GM12878 (cell line): ENCODE measurements around the gene BNC2. TPM values are rescaled to one million over a fixed set of nuclear protein-coding genes. Genes with fewer than 3 reads are reported as not detected.

Experiments
- BCLAF1 ChIP-seq: fragments of 450-650 bp; IDR thresholded peaks from 2 replicates; pipeline ENCODE4 v1.6.1; 2017; ENCODE audit warnings: antibody characterized with exemption, mild to moderate bottlenecking, moderate library complexity
- CBX5 ChIP-seq: sonication (generic); IDR thresholded peaks from 2 replicates; pipeline ENCODE4 v1.6.1; 2016; ENCODE audit warnings: low read depth, moderate library complexity, mild to moderate bottlenecking, inconsistent platforms
- CEBPB ChIP-seq, 2 experiments: fragments of 150-350 bp in 1 of 2; IDR thresholded peaks; 2 replicates each; pipeline ENCODE4 v1.6.1; 2012 to 2014; ENCODE audit warnings: low read depth in 2 of 2, low read length in 2 of 2, borderline replicate concordance in 1 of 2, inconsistent platforms in 1 of 2
- CREB1 ChIP-seq: IDR thresholded peaks from 2 replicates; pipeline ENCODE4 v1.6.1; 2012; ENCODE audit warnings: low read depth, mild to moderate bottlenecking, inconsistent platforms
- E2F8 ChIP-seq: fragments of 450-650 bp; IDR thresholded peaks from 2 replicates; pipeline ENCODE4 v1.6.1; 2018; ENCODE audit warnings: mild to moderate bottlenecking, low read depth, moderate library complexity; ENCODE audit not compliant: partially characterized antibody
- EED ChIP-seq: sonication (generic); IDR thresholded peaks from 2 replicates; pipeline ENCODE4 v1.6.1; 2016; ENCODE audit warnings: antibody characterized with exemption, low read depth
- EP300 ChIP-seq, 2 experiments: fragments of 150-350 bp in 1 of 2; IDR thresholded peaks; 2 replicates each; pipeline ENCODE4 v1.6.1; 2011 to 2012; ENCODE audit warnings: low read depth in 2 of 2, low read length in 2 of 2, borderline replicate concordance in 1 of 2, improper control_type of control experiment in 1 of 2, inconsistent platforms in 1 of 2; ENCODE audit not compliant: control insufficient read depth in 1 of 2
- HDAC6 ChIP-seq: fragments of 200-600 bp; sonication (generic); IDR thresholded peaks from one replicate; pipeline ENCODE4 v1.8.0; 2017; ENCODE audit warnings: antibody characterized with exemption; ENCODE audit not compliant: unreplicated experiment
- MEF2B ChIP-seq: fragments of 450-650 bp; IDR thresholded peaks from 2 replicates; pipeline ENCODE4 v1.6.1; 2018; ENCODE audit warnings: mild to moderate bottlenecking, moderate library complexity; ENCODE audit not compliant: partially characterized antibody, poor library complexity, severe bottlenecking
- MTA2 ChIP-seq: fragments of 450-650 bp; IDR thresholded peaks from 2 replicates; pipeline ENCODE4 v1.6.1; 2016; ENCODE audit warnings: low read depth, mild to moderate bottlenecking, moderate library complexity
- MTA3 ChIP-seq: IDR thresholded peaks from 2 replicates; pipeline ENCODE4 v1.6.1; 2012; ENCODE audit warnings: low read length, inconsistent platforms, borderline replicate concordance
- PAX5 ChIP-seq: IDR thresholded peaks from 2 replicates; pipeline ENCODE4 v1.6.1; 2011; ENCODE audit warnings: low read depth, low read length, borderline replicate concordance
- RAD21 ChIP-seq: IDR thresholded peaks from 2 replicates; pipeline ENCODE4 v1.6.1; 2011; ENCODE audit warnings: mild to moderate bottlenecking, low read depth, low read length, moderate library complexity; ENCODE audit not compliant: insufficient read depth
- SIX5 ChIP-seq: IDR thresholded peaks from 2 replicates; pipeline ENCODE4 v1.6.1; 2011; ENCODE audit warnings: mild to moderate bottlenecking, low read depth, low read length, moderate library complexity; ENCODE audit not compliant: severe bottlenecking
- ZNF687 ChIP-seq: fragments of 450-650 bp; IDR thresholded peaks from 2 replicates; pipeline ENCODE4 v1.6.1; 2017; ENCODE audit warnings: mild to moderate bottlenecking, moderate library complexity
- polyA plus RNA-seq, 11 experiments: library from polyadenylated mRNA; depleted of rRNA in 4 of 11; unstranded in 6 of 11; stranded (reverse) in 5 of 11; fragments of >200 nt; fragmentation: Nextera tagmentation in 4 of 11; fragmentation: Illumina TruSeq in 1 of 11; extraction: Ambion mirVana in 4 of 11; extraction: Trizol in 1 of 11; gene quantifications; 1 replicate in 1 of 11; 2 replicates in 10 of 11; pipeline versions ENCODE4 v1.2.1 to v1.2.3, GENCODE V29; 2011 to 2016; ENCODE audit warnings: inconsistent platforms in 2 of 11, missing spikeins in 2 of 11, low read depth in 1 of 11
- total RNA-seq, 4 experiments: library from RNA; depleted of rRNA in 3 of 4; stranded (reverse); fragments of >200 nt in 3 of 4; fragmentation: Illumina TruSeq in 1 of 4; extraction: Trizol in 1 of 4; gene quantifications; 2 replicates each; pipeline versions ENCODE4 v1.2.1 to v1.2.3, GENCODE V29; 2013 to 2021

Gene BNC2
- total and polyA plus RNA-seq, 10 of the 15 experiments (the other 5 are each of a cell fraction or from before 2014, with no cell fraction given) = 0.05 to 14.5 (median 0.26) TPM

- TF ChIP-seq EED (peak; percentile 25; the same call in 1 of the 2 replicates), CBX5 (no peak), CREB1 (peak; percentile 49; the same call in 1 of the 2 replicates), CEBPB (IDR thresholded peaks at IDR 0.05; ENCODE audit: borderline replicate concordance in 1 of 2, low read depth in 2 of 2, low read length in 2 of 2) (no peak), HDAC6 (no peak), ZNF687 (peak; percentile 50; the same call in 1 of the 2 replicates), PAX5 (0 out of 2 replicates have a peak, but pooled peaks have one; percentile 15), MTA2 (peak; percentile 20; the same call in 1 of the 2 replicates), E2F8 (no peak), MTA3 (no peak), RAD21 (no peak), MEF2B (peak; percentile 21), BCLAF1 (no peak), EP300 (IDR thresholded peaks at IDR 0.05; ENCODE audit: borderline replicate concordance in 1 of 2, control insufficient read depth in 1 of 2, low read depth in 2 of 2, low read length in 2 of 2) (0 out of 4 replicates have a peak, but pooled peaks of 1 of the 2 experiments have one; percentile 39), SIX5 (no peak)
These were observed 409.2 kb downstream of the BNC2 start (continued) for GRCh38 chr9:16461137-16461840.
